ENCODE measurements around the gene LCN15. TPM values are rescaled to one million over a fixed set of nuclear protein-coding genes. Genes with fewer than 3 reads are reported as not detected.

Gene LCN15
- total and polyA plus RNA-seq, 2 of the 13 experiments (the other 11 are each of a cell fraction or from before 2014, with no cell fraction given) = 1.3 to 53.7 TPM

GRCh38 chr9:136718345-136719194 is 45.7 kb downstream of the LCN15 start (continued):
- no peak for TF ChIP-seq ZFP90 (CRISPR knock-in tag; IDR thresholded peaks at IDR 0.05; ENCODE audit: borderline replicate concordance)
- no peak for TF ChIP-seq MED8 (CRISPR knock-in tag; IDR thresholded peaks at IDR 0.05; ENCODE audit: insufficient replicate concordance)
- TF ChIP-seq PAXIP1 (CRISPR knock-in tag; conservative IDR thresholded peaks at IDR 0.05) = no peak
- TF ChIP-seq MED13 (CRISPR knock-in tag; IDR thresholded peaks at IDR 0.05) = no peak
- TF ChIP-seq ZNF629 (CRISPR knock-in tag; conservative IDR thresholded peaks at IDR 0.05) = no peak
- TF ChIP-seq EZH2 (conservative IDR thresholded peaks at IDR 0.05; ENCODE audit: low read depth, low read length) = no peak
- TF ChIP-seq ZNF337 (CRISPR knock-in tag; IDR thresholded peaks at IDR 0.05; ENCODE audit: borderline replicate concordance, low read depth) = no peak
- TF ChIP-seq ZNF484 (CRISPR knock-in tag; IDR thresholded peaks at IDR 0.05; ENCODE audit: borderline replicate concordance, low read depth) = no peak

GRCh38 chr9:136717399-136717798 is 46.9 kb downstream of the LCN15 start:
- Histone ChIP-seq H3K27ac (ENCODE audit: extremely low read length, insufficient read depth, low read length) (no peak overlapping the region), H3K27me3 (ENCODE audit: control insufficient read depth in 1 of 2, insufficient read depth in 2 of 2, low read length in 2 of 2) (peaks cover 0 to 12% of the 10 kb centered on the region in 2 experiments; a peak in 3 of 5 replicates), H3K9me3 (ENCODE audit: low read length) (no peaks in the 10 kb centered on the region), H3K79me2 (ENCODE audit: insufficient read depth, low read length) (no peaks in the 10 kb centered on the region), H3K4me2 (ENCODE audit: low read depth, low read length) (no peak overlapping the region), H3K4me1 (ENCODE audit: insufficient read depth, low read length) (peaks cover 9% of the 10 kb centered on the region), H3K9ac (ENCODE audit: insufficient read depth, low read depth, low read length) (no peak overlapping the region), H2AFZ (ENCODE audit: low read length) (no peak overlapping the region), H3K36me3 (replicated peaks in 1 of 2; ENCODE audit: control insufficient read depth in 1 of 2, insufficient read depth in 2 of 2, low read length in 2 of 2) (peaks cover 0 to 1% of the 10 kb centered on the region in 2 experiments; a peak in 1 of 5 replicates), H3K4me3 (replicated peaks in 1 of 3; ENCODE audit: insufficient read depth in 1 of 3, low read depth in 2 of 3, low read length in 3 of 3) (no peak overlapping the region), H4K20me1 (ENCODE audit: insufficient read depth, low read length) (peaks cover 3% of the 10 kb centered on the region; the same call in 1 of the 2 replicates)
- in situ Hi-C loops (cut with HindIII; ENCODE audit: extremely low pct_ligation_motif_present, low pct_unique_long_range_greater_than_20kb) = no loop called here
- POLR2A ChIA-PET = interaction anchor here (1.3 kb wide), 1 partner anchor 10 kb away, joined by 3 read pairs; no protein-coding TSS in a partner anchor
- BruUV-seq (replicated peaks) = no TSS peak
- no peak for FAIRE-seq
- WGBS (ENCODE audit: low lambda C conversion rate) = 73% methylated on average over 3 of the region's 16 CpGs
- intact Hi-C loops (cut with micrococcal nuclease; ENCODE audit: unreplicated experiment) = no loop called here
- ATAC-seq = no peak
- TF ChIP-seq TSC22D2 (CRISPR knock-in tag; IDR thresholded peaks at IDR 0.05; ENCODE audit: borderline replicate concordance) (no peak), MIXL1 (CRISPR knock-in tag; IDR thresholded peaks at IDR 0.05) (no peak), ZNF230 (CRISPR knock-in tag; IDR thresholded peaks at IDR 0.05) (no peak), ZNF431 (CRISPR knock-in tag; IDR thresholded peaks at IDR 0.05; ENCODE audit: borderline replicate concordance, low read depth) (no peak), ZNF546 (CRISPR knock-in tag; conservative IDR thresholded peaks at IDR 0.05) (no peak)
- CTCF ChIA-PET (ENCODE audit: low intra/inter-chr PET ratio, low total read pairs) = no interaction called here
- DNase-seq (ENCODE audit: low spot score) = no peak
